Breast epithelium (tissue), 3 donors: Measurements from ENCODE around the gene LYSMD1.

Experiments
- CTCF ChIP-seq, 3 donors: fragments of 450-650 bp; IDR thresholded peaks; one replicate each; pipeline ENCODE4 v1.5.1; 2016 to 2017; ENCODE audit warnings: antibody characterized with exemption in 3 of 3, mild to moderate bottlenecking in 3 of 3, moderate library complexity in 3 of 3
- POLR2A ChIP-seq: fragments of 450-650 bp; IDR thresholded peaks from one replicate; pipeline ENCODE4 v1.6.1; 2016; ENCODE audit warnings: antibody characterized with exemption, mild to moderate bottlenecking, moderate library complexity
- POLR2AphosphoS5 ChIP-seq, 3 donors: sonication (generic); formaldehyde crosslinking; IDR thresholded peaks; one replicate each; pipeline ENCODE4 v1.6.1; 2017; ENCODE audit warnings: antibody characterized with exemption in 3 of 3

GRCh38 chr1:151135433-151136385 lies 30.0 kb downstream of the LYSMD1 start:
- TF ChIP-seq CTCF (IDR thresholded peaks at IDR 0.05) (no peak), POLR2A (no peak), POLR2AphosphoS5 (IDR thresholded peaks at IDR 0.05) (no peak)
